ENCODE measurements around the gene PRRT2.
"Not testable (repeated sequence)": the region's sequence is repeated elsewhere in the genome, so short reads cannot be mapped to it uniquely, and the experiment has no call there.

Gene PRRT2

DNA sequence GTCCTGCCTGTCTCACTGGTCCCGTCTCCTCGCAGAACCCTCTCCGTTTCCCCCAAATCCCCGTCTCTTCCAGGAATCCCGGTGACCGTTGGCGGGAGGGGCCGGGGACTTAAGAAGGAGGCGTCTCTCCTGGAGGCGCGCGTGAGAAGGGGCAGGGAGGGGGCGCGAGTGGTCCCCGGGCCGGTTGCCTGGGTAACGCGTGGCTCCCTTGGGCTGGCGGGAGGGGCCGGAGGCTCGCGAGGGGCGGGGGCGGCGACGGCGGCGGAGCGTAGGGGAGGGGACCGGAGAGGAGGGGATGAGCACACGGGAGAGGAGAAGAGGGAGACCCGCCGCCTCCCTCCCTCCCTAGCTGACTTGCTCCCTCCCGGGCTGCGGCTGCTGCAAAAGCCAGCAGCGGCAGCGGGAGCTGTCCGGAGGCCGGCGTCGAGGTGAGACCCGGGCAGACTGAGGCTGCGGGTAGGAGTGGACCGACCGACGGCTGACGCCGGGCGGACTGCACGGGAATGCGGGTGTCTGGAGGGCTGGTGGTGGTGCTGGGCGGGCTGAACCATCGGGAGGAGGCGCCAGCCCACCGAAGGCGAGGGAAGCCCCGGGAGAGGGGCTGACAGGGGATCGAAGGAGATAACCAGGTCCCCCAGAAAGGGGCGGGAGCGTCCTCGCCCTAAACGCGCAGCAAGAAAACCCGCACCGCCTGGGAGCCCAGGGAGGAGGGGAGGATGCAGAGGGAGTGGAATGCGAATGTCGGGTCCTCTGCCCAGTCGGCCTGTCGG lies at the start of gene PRRT2:
Gene PRRT2, plus strand, starts transcription at position 298 of the 770 bp plus-strand sequence. CDS start 862 bp downstream, outside the sequence.
- DNase-seq (ENCODE audit: low spot score), result peak; percentile 57

DNA sequence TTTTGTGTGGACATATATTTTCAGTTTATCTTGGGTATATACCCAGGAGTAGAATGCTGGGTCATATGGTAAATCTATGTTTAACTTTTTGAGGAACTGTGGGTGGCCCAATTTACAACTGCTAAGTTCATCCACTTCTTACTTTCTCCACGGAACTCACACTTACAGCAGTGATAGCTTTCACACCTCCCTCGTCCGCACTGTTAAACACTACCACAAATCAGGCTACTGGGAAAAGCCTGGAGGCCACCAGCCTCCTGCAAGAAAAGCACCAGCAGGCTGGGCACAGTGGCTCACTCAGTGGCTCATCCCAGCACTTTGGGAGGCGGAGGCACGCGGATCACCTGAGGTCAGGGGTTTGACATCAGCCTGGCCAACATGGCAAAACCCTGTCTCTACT lies 48.7 kb upstream of the PRRT2 start:
- DNase-seq (ENCODE audit: low spot score), result no peak

DNA sequence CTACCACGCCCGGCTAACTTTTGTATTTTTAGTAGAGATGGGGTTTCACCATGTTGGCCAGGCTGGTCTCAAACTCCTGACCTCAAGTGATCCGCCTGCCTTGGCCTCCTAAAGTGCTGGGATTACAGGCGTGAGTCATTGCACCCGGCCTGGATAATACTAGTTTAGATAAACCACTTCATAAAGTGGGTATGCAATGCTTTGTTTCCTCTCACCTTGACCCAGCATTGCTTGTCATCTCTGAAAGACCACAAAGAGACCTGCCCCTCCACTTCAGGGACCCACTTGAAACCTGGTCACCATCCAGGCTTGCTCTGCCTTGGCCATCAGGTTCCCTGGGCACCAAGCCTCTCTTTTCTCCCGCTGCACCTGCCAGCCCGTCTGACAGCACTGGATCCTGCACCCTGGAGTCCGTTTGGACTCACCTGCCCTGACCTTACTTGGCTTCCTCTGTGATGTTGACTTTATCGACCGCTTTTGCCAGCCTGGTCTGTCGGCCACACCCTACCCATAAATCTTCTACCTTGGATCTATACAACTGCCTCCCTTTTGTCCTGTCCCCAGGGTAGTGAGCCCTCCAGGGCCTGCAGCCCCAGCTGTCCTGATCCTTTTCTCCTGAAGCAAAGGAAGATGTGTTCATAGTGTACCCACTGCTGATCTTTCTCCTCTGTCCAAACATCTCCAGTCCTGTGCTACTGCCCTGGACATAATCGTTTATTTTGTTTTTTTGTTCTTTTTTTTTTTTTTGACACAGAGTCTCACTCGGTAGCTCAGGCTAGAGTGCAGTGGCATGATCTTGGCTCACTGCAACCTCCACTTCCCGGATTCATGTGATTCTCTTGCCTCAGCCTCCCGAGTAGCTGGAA lies 46.6 kb upstream of the PRRT2 start:
- no peak for DNase-seq (ENCODE audit: low spot score)

DNA sequence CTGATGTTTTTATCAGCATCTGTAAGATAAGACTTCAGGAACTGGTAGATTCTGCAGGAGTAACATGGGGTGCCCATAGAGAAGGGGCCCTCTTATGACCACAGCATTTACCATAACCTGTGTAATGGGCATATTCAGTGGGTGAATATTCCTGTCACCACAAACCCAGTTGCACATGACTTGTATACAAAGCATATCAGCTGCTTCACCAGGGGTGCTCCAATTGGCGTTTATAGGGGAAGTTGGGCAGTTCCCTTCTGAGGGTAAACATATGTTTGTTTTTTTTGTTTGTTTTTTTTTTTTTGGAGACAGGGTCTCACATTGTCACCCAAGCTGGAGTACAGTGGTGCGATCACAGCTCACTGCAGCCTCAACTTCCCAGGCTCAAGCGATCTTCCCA lies 45.4 kb upstream of the PRRT2 start:
- no peak for DNase-seq (ENCODE audit: low spot score)

DNA sequence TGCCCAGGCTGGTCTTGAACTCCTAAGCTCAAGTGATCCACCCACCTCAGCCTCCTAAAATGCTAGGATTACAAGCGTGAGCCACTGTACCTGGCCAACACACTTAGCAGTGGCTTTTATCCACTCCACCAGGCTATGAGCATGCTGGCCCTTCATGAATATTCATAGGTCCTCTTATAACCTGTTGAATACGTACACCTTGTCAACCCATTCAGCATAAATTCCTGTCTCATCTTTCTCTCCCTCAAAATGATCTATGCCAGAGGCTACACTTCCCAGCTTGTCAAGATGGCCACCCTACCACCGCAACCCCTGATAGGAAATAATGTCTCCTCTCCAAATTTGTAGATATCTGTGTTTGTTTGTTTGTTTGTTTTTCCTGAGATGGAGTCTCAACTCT lies 44.9 kb upstream of the PRRT2 start:
- DNase-seq (ENCODE audit: low spot score), result no peak

DNA sequence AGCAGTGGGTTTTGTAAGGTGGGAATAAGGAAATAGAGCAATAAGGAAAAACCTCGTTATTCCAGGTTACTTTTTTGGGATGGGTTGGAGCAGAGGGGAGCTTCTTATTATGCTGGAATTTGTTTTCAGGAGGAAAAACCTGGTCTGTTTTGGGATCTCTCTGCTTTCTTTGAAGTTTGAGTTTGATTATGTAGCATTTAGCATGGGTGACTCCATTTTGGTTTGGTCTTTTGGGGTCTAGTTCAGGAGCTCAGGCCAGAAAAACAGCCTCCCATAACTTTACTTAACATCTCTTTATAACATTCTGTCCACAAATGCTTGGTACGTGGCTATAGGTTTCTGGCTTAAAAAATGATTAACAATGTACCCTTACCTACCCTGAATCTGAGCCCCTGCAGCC lies 42.5 kb upstream of the PRRT2 start:
- no peak for DNase-seq (ENCODE audit: low spot score)

DNA sequence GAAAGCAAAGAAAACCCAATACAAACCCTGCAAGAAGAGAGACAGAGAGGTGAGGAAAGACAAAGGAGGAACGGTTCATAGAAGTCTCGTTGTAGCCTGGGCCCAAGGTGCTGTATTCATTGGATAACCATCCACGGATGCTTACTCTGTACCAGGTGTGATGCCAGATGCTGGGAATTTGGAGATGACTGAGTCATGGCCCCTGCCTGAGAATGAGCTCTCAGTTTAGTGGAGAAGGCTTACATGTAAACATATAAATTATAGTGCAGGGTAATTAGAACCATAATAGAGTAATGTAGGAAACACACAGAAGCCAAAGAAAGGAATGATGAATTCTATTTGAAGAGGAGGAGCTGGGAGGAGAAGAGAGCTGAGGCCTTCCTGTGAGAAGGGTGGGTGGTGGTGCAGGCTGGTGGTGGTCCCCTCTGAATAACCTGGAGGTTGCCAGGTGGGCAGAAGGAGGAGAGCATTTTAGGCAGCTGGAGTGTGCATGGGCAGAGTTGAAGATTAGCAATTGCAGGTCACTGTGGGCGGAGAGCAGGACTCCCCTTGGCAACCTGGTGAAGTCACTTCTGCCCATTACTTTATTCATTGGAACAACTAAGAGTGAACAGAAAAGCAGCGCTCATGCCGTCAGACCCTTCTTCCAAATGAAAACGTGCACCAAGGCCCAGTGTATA lies 41.6 kb upstream of the PRRT2 start:
- DNase-seq (ENCODE audit: low spot score), result no peak

DNA sequence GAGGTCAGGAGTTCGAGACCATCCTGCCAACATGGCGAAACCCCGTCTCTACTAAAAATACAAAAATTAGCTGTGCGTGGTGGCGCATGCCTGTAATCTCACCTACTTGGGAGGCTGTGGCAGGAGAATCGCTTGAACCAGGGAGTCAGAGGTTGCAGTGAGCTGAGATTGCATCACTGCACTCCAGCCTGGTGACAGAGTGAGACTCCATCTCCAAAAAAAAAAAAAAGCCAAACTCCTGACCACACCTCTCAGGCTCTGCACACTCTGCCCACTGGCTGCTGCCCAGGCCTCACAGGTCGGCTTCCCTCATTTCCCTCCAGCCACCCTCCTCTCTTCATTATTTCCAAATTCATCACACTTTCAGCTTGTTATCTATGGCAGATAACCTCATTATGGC lies 39.7 kb upstream of the PRRT2 start:
- DNase-seq (ENCODE audit: low spot score), result not testable (repeated sequence)

DNA sequence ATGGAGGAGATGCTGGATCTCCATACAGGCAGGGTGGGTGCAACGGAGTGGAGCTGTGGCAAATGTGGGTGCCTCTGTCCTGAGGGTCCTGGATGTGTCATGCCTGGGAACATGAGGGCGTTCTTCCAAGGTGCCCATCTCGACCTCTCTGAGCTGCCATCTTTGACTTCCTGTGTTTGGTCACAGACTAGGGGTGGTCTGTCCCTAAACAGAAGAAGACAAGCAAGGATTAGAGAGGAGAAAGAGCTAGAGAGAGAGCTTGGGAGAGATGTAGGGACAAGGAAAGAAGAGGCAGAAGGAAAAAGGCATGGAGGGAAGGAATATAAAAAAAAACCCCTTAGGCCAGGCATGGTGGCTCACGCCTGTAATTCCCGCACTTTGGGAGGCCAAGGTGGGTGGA lies 37.3 kb upstream of the PRRT2 start:
- DNase-seq (ENCODE audit: low spot score), result no peak

DNA sequence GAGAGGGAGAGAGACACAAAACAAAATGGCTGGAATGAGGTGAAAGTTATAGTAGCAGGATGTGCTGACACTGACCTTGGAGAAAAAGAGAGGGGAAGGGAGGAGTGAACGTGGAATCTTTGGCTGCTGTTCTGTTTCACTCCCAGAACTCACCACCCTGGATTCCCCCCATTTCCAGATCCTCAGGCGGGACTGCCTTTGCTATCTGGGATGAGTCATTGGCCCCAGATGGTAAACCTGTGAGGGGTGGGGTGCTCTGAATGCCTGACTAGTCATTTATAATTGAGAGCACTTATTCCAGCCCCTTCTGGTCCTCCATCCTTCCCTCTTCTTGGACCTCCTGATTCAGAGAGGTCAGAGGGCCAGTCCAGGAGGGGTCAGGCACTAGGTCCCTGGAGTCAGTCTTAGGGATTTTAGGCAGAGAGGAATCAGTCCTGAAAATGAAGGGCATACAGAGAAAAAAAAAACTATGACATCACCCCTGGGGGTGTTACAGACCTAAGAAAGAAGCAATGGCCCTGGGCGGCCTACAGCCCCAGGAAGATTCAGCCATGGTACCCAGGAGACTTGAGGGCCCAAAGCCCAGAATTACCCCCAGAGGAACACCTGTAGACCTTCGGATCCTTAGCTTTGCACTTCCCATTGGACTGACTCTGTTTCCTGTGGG lies 36.1 kb upstream of the PRRT2 start:
- DNase-seq (ENCODE audit: low spot score), result no peak

DNA sequence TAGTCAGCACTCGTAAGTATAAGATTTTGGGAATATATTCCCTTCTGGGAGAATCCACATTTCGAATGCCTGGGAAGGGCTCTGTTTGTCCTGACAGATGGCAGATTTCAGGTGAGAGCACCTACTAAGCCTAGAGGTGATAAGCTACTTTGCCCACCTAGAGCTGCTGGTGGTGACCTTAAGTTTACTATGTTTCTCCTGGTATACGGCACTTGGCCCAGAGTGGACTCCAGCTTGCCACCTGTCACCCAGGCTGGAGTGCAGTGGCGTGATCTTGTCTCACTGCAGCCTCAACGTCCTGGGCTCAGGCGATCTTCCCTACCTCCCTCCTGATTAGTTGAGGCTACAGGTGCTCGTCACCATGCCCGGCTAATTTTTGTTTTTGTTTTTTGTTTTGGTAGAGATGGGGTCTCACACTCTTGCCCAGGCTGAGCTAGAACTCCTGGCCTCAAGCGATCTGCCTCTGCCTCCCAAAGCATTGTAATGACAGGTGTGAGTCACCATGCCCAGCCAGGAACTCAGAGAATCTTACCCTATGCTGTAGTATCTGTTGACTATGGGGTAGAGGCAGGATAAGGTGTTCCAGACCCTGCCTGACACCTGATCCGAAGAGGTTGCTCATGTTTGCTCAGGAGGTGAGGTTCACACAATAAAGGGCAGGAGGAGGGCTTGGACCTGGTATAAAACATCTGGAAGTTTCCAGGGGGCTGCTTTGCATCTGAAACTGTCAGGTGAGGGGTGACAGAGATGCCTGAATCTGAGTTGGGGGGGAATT lies 34.2 kb upstream of the PRRT2 start, which contains the start of gene ZG16:
Gene ZG16, plus strand, starts transcription at position 681 of the 775 bp plus-strand sequence. CDS start 1,011 bp downstream, outside the sequence.
- DNase-seq (ENCODE audit: low spot score), result no peak

DNA sequence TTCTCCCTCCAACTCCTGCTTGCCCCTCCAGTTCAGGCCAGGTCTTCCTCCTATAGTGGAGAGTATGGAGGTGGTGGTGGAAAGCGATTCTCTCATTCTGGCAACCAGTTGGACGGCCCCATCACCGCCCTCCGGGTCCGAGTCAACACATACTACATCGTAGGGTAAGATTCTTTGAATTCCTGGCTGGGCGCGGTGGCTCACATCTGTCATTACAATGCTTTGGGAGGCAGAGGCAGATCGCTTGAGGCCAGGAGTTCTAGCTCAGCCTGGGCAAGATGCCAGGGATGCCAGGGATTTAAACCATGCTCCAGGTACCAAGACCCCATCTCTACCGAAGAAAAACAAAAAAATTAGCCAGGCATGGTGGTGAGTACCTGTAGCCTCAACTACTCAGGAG lies 32.5 kb upstream of the PRRT2 start:
- no peak for DNase-seq (ENCODE audit: low spot score)

DNA sequence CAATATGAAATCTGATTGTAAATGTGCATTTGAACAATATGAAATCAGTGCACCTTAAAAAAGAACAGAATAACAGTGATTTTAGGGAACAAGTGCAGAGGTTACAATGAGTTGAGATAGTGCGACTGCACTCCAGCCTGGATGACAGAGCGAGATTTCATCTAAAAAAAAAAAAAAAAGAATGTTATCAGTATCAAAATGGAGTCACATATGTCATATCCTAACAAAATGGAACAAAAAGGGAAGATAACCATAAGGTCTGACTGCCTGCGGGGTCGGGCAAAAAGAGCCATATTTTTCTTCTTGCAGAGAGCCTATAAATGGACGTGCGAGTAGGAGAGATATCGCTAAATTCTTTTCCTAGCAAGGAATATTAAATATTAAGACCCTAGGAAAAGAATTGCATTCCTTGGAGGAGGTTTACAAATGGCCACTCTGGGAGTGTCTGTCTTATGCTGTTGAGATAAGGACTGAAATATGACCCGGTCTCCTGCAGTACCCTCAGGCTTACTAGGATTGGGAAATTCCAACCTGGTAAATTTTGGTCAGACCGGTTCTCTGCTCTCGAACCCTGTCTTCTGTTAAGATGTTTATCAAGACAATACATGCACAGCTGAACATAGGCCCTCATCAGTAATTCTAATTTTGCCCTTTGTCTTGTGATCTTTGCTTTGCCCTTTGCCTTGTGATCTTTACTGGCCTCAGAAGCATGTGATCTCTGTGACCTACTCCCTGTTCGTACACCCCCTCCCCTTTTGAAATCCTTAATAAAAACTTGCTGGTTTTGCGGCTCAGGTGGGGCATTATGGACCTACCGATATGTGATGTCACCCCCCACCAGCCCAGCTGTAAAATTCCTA lies 28.7 kb upstream of the PRRT2 start:
- not testable (repeated sequence) for DNase-seq (ENCODE audit: low spot score)

DNA sequence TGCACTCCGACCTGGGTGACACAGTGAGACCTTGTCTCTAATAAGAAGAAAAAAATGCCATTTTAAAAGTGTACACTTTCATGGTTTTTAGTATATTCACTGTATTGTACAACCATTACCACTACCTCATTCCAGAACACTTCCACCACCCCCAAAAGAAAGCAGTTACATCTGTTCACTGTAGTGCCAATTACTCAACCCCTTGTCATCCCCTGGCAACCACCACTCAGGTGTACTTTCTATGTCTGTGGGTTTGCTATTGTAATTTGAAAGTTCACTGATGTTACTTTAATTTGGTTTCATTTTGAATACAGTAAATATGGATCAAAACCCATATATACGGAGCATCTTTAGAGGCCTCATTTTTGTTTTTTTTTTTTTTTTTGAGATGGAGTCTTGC lies 27.8 kb upstream of the PRRT2 start:
- peak; percentile 38 for DNase-seq (ENCODE audit: low spot score)

DNA sequence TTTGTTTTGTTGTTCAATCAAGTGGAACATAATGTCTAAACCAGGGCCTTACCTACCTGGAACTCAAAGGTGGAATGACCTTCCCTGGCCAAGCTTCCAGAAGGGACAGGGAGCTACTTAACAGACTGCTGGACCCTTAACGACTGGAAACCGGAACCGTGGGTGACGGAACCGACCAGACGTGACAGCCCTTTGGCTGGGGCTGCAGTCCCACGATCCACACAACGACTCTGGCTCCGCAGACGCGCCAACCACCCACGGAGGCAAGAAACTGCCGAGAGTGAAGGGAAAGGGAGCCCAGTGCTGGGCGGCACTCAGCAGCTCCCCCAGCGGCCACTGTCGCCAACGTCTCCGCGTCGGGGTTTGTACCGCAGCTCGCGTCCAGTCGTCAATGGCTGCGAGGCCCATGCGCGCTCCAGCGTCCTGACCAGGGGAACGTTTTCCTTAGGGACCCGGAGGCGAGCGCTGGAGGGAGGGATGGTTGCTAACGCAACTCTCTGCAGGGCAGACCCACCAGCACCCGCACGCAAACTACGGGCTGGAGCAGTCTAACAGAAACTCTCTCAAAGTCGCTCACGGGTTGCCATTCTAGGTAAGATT lies 27.0 kb upstream of the PRRT2 start:
- peak; percentile 81 for DNase-seq (ENCODE audit: low spot score)

DNA sequence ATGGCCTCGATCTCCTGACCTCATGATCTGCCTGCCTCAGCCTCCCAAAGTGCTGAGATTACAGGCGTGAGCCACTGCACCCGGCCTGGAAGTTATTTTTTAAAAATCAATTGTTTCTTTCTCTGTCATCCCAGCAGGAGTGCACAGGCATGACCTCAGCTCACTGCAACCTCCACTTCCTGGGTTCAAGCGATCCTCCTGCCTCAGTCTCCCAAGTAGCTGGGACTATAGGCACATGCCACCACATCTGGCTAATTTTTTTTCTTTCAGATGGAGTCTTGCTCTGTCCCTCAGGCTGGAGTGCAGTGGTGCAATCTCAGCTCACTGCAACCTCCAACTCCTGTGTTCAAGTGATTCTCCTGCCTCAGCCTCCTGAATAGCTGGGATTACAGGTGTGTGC lies 24.8 kb upstream of the PRRT2 start:
- not testable (repeated sequence) for DNase-seq (ENCODE audit: low spot score)

DNA sequence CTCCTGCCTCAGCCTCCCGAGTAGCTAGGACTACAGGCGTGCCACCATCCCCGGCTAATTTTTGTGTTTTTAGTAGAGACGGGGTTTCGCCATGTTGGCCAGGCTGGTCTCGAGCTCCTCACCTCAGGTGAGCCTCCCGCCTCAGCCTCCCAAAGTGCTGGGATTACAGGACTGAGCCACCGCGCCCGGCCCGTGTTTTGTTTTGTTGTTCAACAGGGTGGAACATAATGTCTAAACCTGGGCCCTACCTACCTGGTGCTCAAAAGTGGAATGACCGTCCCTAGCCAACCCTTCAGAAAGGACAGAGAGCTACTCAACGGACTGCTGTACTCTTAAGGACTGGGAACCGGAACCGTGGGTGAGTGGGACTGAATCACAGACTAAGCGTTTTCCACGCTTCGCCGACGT lies 22.2 kb upstream of the PRRT2 start:
- no peak for DNase-seq (ENCODE audit: low spot score)

DNA sequence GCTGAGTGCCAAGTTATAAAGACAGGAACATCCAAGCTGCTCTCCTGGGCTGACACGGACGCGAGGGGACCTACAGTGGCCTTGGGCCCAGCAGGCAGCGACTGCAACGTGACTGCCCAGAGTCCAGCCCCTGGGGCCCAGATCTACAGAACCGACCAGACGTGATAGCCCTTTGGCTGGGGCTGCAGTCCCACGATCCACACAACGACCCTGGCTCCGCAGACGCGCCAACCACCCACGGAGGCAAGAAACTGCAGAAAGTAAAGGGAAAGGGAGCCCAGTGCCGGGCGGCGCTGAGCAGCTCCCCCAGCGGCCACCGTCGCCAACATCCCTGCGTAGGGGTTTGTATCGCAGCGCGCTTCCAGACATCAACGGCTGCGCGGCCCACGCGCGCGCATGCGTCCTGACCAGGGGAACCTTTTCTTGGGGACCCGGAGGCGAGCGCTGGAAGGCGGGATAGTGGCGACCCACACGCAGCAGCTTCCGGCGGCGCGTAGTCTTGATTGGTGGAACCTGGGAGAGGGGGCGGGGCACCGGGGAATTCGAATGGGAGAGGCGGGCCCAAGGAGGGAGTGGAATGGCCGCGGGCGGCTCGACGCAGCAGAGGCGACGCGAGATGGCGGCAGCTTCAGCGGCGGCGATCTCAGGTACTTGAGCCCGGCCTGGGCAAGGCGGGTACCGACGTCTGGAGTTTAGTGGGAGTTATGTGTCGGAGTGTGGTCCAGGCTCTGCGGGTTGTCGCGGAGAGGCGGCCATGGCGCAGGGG lies 21.6 kb upstream of the PRRT2 start, which contains the start of gene KIF22:
Gene KIF22, plus strand, starts transcription at position 569 of the 766 bp plus-strand sequence. Its CDS starts 9 bp downstream, at position 578.
- DNase-seq (ENCODE audit: low spot score), result peak; percentile 100
